ENCODE data around the gene C1orf21.

DNA sequence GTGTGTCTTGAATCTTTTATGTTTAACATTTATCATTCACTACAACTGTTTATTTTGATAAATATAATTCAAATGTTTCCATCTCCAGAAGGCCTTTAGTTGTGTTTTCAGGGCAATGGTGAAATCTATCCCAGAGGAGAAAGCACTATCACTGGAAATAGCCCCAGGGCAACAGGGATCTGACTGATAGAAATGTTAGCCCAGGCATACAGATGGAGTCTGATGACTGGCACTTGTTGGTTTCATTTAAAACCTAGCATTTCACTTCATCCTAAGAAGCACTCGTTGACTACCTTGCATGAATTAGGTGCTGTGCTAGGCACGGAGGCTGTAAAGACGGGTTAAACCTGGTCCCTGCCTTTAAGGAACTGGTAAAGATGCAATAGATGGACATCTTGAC, 103.1 kb downstream of the C1orf21 start:
- TF ChIP-seq EZH2 (IDR thresholded peaks at IDR 0.05; ENCODE audit: borderline replicate concordance, low read length), result no peak
- TF ChIP-seq, protein P1, sequence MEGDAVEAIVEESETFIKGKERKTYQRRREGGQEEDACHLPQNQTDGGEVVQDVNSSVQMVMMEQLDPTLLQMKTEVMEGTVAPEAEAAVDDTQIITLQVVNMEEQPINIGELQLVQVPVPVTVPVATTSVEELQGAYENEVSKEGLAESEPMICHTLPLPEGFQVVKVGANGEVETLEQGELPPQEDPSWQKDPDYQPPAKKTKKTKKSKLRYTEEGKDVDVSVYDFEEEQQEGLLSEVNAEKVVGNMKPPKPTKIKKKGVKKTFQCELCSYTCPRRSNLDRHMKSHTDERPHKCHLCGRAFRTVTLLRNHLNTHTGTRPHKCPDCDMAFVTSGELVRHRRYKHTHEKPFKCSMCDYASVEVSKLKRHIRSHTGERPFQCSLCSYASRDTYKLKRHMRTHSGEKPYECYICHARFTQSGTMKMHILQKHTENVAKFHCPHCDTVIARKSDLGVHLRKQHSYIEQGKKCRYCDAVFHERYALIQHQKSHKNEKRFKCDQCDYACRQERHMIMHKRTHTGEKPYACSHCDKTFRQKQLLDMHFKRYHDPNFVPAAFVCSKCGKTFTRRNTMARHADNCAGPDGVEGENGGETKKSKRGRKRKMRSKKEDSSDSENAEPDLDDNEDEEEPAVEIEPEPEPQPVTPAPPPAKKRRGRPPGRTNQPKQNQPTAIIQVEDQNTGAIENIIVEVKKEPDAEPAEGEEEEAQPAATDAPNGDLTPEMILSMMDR (IDR thresholded peaks at IDR 0.05; ENCODE audit: low read length), result no peak
